ENCODE results near the gene CHST1. TPM values are rescaled to one million over a fixed set of nuclear protein-coding genes. Genes with fewer than 3 reads are reported as not detected.

The CHST1 gene
- total RNA-seq, 2 experiments from 2014 or later = not detected

DNA sequence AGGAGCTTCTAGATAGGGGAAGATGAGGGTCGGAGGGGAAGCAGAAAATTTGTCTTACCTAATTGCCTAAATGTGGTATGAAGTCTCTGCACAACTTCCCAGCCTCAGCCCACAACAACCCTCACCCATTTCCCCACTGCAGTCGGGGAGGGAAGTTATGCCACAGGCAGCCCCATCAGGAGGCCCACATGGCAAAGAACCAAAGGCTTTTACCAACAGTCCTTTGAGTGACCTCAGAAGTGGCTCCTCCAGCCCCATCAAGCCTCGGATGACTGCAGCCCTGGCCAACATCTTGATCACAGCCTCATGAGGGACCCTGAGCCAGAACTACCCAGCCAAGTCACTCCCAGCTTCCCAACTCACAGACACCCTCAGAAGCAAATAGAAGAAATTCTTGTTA is 54.8 kb downstream of the CHST1 start:
- Histone ChIP-seq H3K27ac (ENCODE audit: low read depth in 1 of 2, low read length in 2 of 2) (no peak overlapping the region), H3K4me3 (ENCODE audit: low read length) (no peak overlapping the region), H3K9me3 (ENCODE audit: control insufficient read depth in 1 of 2, insufficient read depth in 1 of 2, low read length in 2 of 2) (peaks cover 0 to 4% of the 10 kb centered on the region in 2 experiments), H3K4me1 (ENCODE audit: insufficient read depth, low read length) (no peaks in the 10 kb centered on the region), H3K36me3 (ENCODE audit: insufficient read depth, low read length) (no peaks in the 10 kb centered on the region), H3K27me3 (ENCODE audit: control insufficient read depth in 1 of 2, insufficient read depth in 2 of 2, low read length in 2 of 2) (peaks cover 4 to 12% of the 10 kb centered on the region in 2 experiments)
- no peaks in the 10 kb centered on the region for H3K36me3 Mint-ChIP-seq (ENCODE audit: low read depth)
- no peak for ATAC-seq (ENCODE audit: poor library complexity)
- intact Hi-C loops (cut with DNase I, micrococcal nuclease) = no loop called here
- no peak for TF ChIP-seq CTCF (IDR thresholded peaks at IDR 0.05)
- no peak overlapping the region for H3K27ac Mint-ChIP-seq
- no peaks in the 10 kb centered on the region for H3K4me1 Mint-ChIP-seq (ENCODE audit: low read depth)
- no peaks in the 10 kb centered on the region for H3K9me3 Mint-ChIP-seq
- DNase-seq = no peak
- peaks cover 53% of the 10 kb centered on the region for H3K27me3 Mint-ChIP-seq
- no peak overlapping the region for H3K4me3 Mint-ChIP-seq
- ChIA-PET POLR2A (no interaction called here), CTCF (no interaction called here)

DNA sequence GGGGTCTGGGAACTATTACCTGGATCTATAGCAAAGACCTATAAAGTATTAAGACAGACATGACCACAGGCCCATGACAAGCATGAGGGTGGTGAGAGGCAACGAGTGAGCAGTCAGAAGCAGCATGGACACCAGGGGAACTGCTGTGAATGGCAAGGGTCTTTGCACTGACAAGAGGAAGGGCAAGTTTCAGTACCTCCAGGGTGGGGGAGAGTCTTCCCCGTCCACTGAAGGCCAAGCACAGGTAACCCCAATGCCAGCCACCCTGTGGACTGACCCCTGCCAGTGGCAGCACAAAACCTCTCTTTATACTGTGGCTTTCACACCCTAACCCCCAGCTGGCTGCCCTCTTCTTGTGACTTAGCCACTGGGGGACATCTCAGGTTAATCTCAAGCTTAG is 55.5 kb downstream of the CHST1 start:
- Mint-ChIP-seq H3K4me1 (ENCODE audit: low read depth) (no peaks in the 10 kb centered on the region), H3K4me3 (no peak overlapping the region), H3K27me3 (peaks cover 57% of the 10 kb centered on the region), H3K36me3 (ENCODE audit: low read depth) (no peaks in the 10 kb centered on the region), H3K9me3 (no peaks in the 10 kb centered on the region), H3K27ac (no peak overlapping the region)
- H3K27ac ChIP-seq (ENCODE audit: low read depth in 1 of 2, low read length in 2 of 2) = no peak overlapping the region
- H3K36me3 ChIP-seq (ENCODE audit: insufficient read depth, low read length) = no peaks in the 10 kb centered on the region
- ATAC-seq (ENCODE audit: poor library complexity) = no peak
- peaks cover 4 to 12% of the 10 kb centered on the region in 2 experiments for H3K27me3 ChIP-seq (ENCODE audit: control insufficient read depth in 1 of 2, insufficient read depth in 2 of 2, low read length in 2 of 2)
- POLR2A ChIA-PET = no interaction called here
- H3K4me1 ChIP-seq (ENCODE audit: insufficient read depth, low read length) = no peaks in the 10 kb centered on the region
- CTCF ChIA-PET = no interaction called here
- peaks cover 0 to 4% of the 10 kb centered on the region in 2 experiments for H3K9me3 ChIP-seq (ENCODE audit: control insufficient read depth in 1 of 2, insufficient read depth in 1 of 2, low read length in 2 of 2)
- intact Hi-C loops (cut with DNase I, micrococcal nuclease) = no loop called here
- TF ChIP-seq CTCF (IDR thresholded peaks at IDR 0.05) = no peak
- H3K4me3 ChIP-seq (ENCODE audit: low read length) = no peak overlapping the region
- DNase-seq = no peak

GRCh38 chr11:45609337-45609736 is 56.1 kb downstream of the CHST1 start:
- H3K27me3 Mint-ChIP-seq = peaks cover 58% of the 10 kb centered on the region
- H3K27ac Mint-ChIP-seq = no peak overlapping the region
- intact Hi-C loops (cut with DNase I, micrococcal nuclease) = no loop called here
- ATAC-seq (ENCODE audit: poor library complexity) = no peak
- H3K4me3 ChIP-seq (ENCODE audit: low read length) = no peak overlapping the region
- DNase-seq = no peak
- no peak overlapping the region for H3K4me3 Mint-ChIP-seq
- H3K9me3 ChIP-seq (ENCODE audit: control insufficient read depth in 1 of 2, insufficient read depth in 1 of 2, low read length in 2 of 2) = peaks cover 0 to 4% of the 10 kb centered on the region in 2 experiments
- H3K36me3 ChIP-seq (ENCODE audit: insufficient read depth, low read length) = no peaks in the 10 kb centered on the region
- ChIA-PET CTCF (no interaction called here), POLR2A (no interaction called here)
- peaks cover 8 to 16% of the 10 kb centered on the region in 2 experiments for H3K27me3 ChIP-seq (ENCODE audit: control insufficient read depth in 1 of 2, insufficient read depth in 2 of 2, low read length in 2 of 2)
- H3K9me3 Mint-ChIP-seq = no peaks in the 10 kb centered on the region
- no peak overlapping the region for H3K27ac ChIP-seq (ENCODE audit: low read depth in 1 of 2, low read length in 2 of 2)
- no peaks in the 10 kb centered on the region for H3K4me1 Mint-ChIP-seq (ENCODE audit: low read depth)
- no peaks in the 10 kb centered on the region for H3K4me1 ChIP-seq (ENCODE audit: insufficient read depth, low read length)
- no peaks in the 10 kb centered on the region for H3K36me3 Mint-ChIP-seq (ENCODE audit: low read depth)
- TF ChIP-seq CTCF (IDR thresholded peaks at IDR 0.05) = no peak

Data from CD4-positive, alpha-beta T cell (primary cell).